Panc1 (cell line): ENCODE measurements around the gene REV1.

Experiments used
- CTCF ChIP-seq: fragments of 450-650 bp; IDR thresholded peaks from 2 replicates; pipeline ENCODE4 v1.5.1; 2017; ENCODE audit warnings: mild to moderate bottlenecking
- POLR2AphosphoS5 ChIP-seq: IDR thresholded peaks from 2 replicates; pipeline ENCODE4 v1.6.1; 2012; ENCODE audit warnings: mild to moderate bottlenecking, low read depth, low read length, moderate library complexity

GRCh38 chr2:99445065-99445464, 44.8 kb downstream of the REV1 start:
- TF ChIP-seq CTCF (no peak), POLR2AphosphoS5 (no peak)
